K562 (cell line): Measurements from ENCODE around the gene HPDL. TPM values are rescaled to one million over a fixed set of nuclear protein-coding genes. Genes with fewer than 3 reads are reported as not detected.

Experiments
- ATAC-seq: fragments of 200-7000 bp; cut with Tn5 transposase; 3 replicates; pipeline ENCODE4 v1.9.1; 2020; ENCODE audit warnings: moderate library complexity
- BruUV-seq: library from RNA; stranded (reverse); fragments of 400-500 nt; replicated peaks from 2 replicates; lab custom pipeline; 2021; lab: Mats Ljungman, UMichigan
- CTCF ChIA-PET: fragments of 300-600 bp; formaldehyde crosslinking; extraction: SDS; loops from one replicate; lab custom pipeline; 2021; ENCODE audit warnings: low intra/inter-chr PET ratio; lab: Yijun Ruan, JAX
- POLR2A ChIA-PET: fragments of 300-600, 350-650 bp; sonication (Branson Sonifier 250); formaldehyde crosslinking; extraction: SDS; loops from one replicate; lab custom pipeline; 2021; ENCODE audit warnings: antibody characterized with exemption, inconsistent platforms; lab: Yijun Ruan, JAX
- DNase-seq, 4 experiments: peaks; one replicate each; pipeline versions ENCODE4 v3.0.0 to v3.0.0-alpha.2; 2011 to 2018; ENCODE audit warnings: low spot score in 3 of 4, mixed read lengths in 3 of 4; ENCODE audit errors: extremely low read depth in 1 of 4
- FAIRE-seq: peaks from 2 replicates; lab custom pipeline; 2011; peaks lifted over from hg19 to GRCh38; lab: Jason Lieb, UNC
- H2AFZ ChIP-seq: 2 replicates; pipeline ENCODE4 v1.6.0; 2011; ENCODE audit warnings: low read depth, low read length, control low read depth, inconsistent platforms
- H3K27ac ChIP-seq: fragments of 200-600 bp; 3 replicates; pipeline ENCODE4 v1.8.0; 2011; ENCODE audit warnings: low read depth, mild to moderate bottlenecking, control low read depth, inconsistent platforms, low read length, moderate library complexity, mixed read lengths; ENCODE audit errors: extremely low read depth
- H3K27me3 ChIP-seq, 2 experiments: fragments of 300-600 bp in 1 of 2; 2 replicates in 1 of 2; 3 replicates in 1 of 2; pipeline versions ENCODE4 v1.6.0 to v1.8.0; 2011; ENCODE audit warnings: inconsistent platforms in 2 of 2, low read length in 2 of 2, mild to moderate bottlenecking in 1 of 2, mixed read lengths in 1 of 2, moderate library complexity in 1 of 2; ENCODE audit not compliant: control insufficient read depth in 2 of 2, insufficient read depth in 2 of 2
- H3K36me3 ChIP-seq: fragments of 300-600 bp; 3 replicates; pipeline ENCODE4 v1.8.0; 2011; ENCODE audit warnings: mild to moderate bottlenecking, low read length, inconsistent platforms; ENCODE audit not compliant: control insufficient read depth, insufficient read depth
- H3K4me1 ChIP-seq, 2 experiments: fragments of 200-600 bp in 1 of 2; replicated peaks in 1 of 2; 2 replicates in 1 of 2; 3 replicates in 1 of 2; pipeline versions ENCODE4 v1.5.1 to v1.8.0; 2011; ENCODE audit warnings: inconsistent platforms in 2 of 2, low read length in 2 of 2, mild to moderate bottlenecking in 1 of 2, mixed read lengths in 1 of 2, moderate library complexity in 1 of 2; ENCODE audit not compliant: control insufficient read depth in 2 of 2, insufficient read depth in 2 of 2
- H3K4me2 ChIP-seq: 2 replicates; pipeline ENCODE4 v1.6.1; 2011; ENCODE audit warnings: low read length, control low read depth, inconsistent platforms, mixed read lengths; ENCODE audit not compliant: insufficient read depth
- H3K4me3 ChIP-seq: fragments of 200-600 bp; sonication (generic), shearing (Covaris generic); 2 replicates; pipeline ENCODE4 v1.5.1; 2016; ENCODE audit warnings: control low read depth, inconsistent platforms
- H3K79me2 ChIP-seq: fragments of 200-600 bp; 3 replicates; pipeline ENCODE4 v1.8.0; 2011; ENCODE audit warnings: low read length, inconsistent platforms; ENCODE audit not compliant: control insufficient read depth, insufficient read depth
- H3K9ac ChIP-seq, 2 experiments: 2 replicates each; pipeline versions ENCODE4 v1.6.0 to v1.6.1; 2011; ENCODE audit warnings: low read depth in 2 of 2, low read length in 2 of 2, control low read depth in 1 of 2, inconsistent platforms in 1 of 2, mild to moderate bottlenecking in 1 of 2, mixed read lengths in 1 of 2; ENCODE audit not compliant: insufficient read depth in 1 of 2
- H3K9me1 ChIP-seq: one replicate; pipeline ENCODE4 v1.6.0; 2011; ENCODE audit warnings: inconsistent platforms, mild to moderate bottlenecking, low read length, moderate library complexity; ENCODE audit not compliant: control insufficient read depth, insufficient read depth
- H3K9me3 ChIP-seq: replicated peaks from 2 replicates; pipeline ENCODE4 v1.5.1; 2011; ENCODE audit warnings: low read depth, low read length, inconsistent platforms; ENCODE audit not compliant: control insufficient read depth, insufficient read depth
- H4K20me1 ChIP-seq: replicated peaks from 2 replicates; pipeline ENCODE4 v1.6.1; 2011; ENCODE audit warnings: low read length, inconsistent platforms, mixed read lengths; ENCODE audit not compliant: control insufficient read depth, insufficient read depth
- KHSRP ChIP-seq: fragments of 450-650 bp; IDR thresholded peaks from 2 replicates; pipeline ENCODE4 v1.6.1; 2017
- MLLT1 ChIP-seq, 2 experiments: fragments of 450-650 bp; IDR thresholded peaks; 2 replicates each; pipeline ENCODE4 v1.6.1; 2016
- ZNF407 ChIP-seq: fragments of 450-650 bp; IDR thresholded peaks from 2 replicates; pipeline ENCODE4 v1.6.1; 2016; ENCODE audit warnings: low read depth
- WGBS: fragments of 100-300 bp; shearing (Covaris generic); methylation state at CpG from one replicate; pipeline ENCODE4 v1.1.6; 2016; ENCODE audit warnings: low coverage, mixed read lengths; ENCODE audit not compliant: insufficient coverage; ENCODE audit errors: missing lambda C conversion rate; 5-methylcytosine and 5-hydroxymethylcytosine counted together
- in situ Hi-C: fragments of 300-500 bp; cut with MboI; formaldehyde crosslinking; loops from 4 replicates; pipeline ENCODE4 v1.15.0; 2018; ENCODE audit warnings: inconsistent platforms, mixed read lengths
- intact Hi-C: fragments of 100-400 bp; cut with micrococcal nuclease; formaldehyde crosslinking; loops from 2 replicates; pipeline ENCODE4 v1.14.2; 2022
- polyA plus RNA-seq, 8 experiments: library from polyadenylated mRNA; depleted of rRNA in 4 of 8; stranded (reverse) in 5 of 8; unstranded in 3 of 8; fragments of >200 nt; fragmentation: Nextera tagmentation in 2 of 8; fragmentation: Illumina TruSeq in 1 of 8; extraction: Ambion mirVana in 2 of 8; extraction: Trizol in 1 of 8; gene quantifications; 2 replicates each; pipeline versions ENCODE4 v1.2.1 to v1.2.3, GENCODE V29; 2011 to 2014; ENCODE audit warnings: inconsistent platforms in 1 of 8, missing spikeins in 1 of 8
- total RNA-seq, 7 experiments: library from RNA; depleted of rRNA in 6 of 7; stranded (reverse); fragments of >200 nt in 6 of 7; fragmentation: Illumina TruSeq in 2 of 7; extraction: Trizol in 2 of 7; gene quantifications; 2 replicates each; pipeline versions ENCODE4 v1.2.1 to v1.2.3, GENCODE V29; 2011 to 2021; ENCODE audit warnings: low replicate concordance in 1 of 7
- TF ChIP-seq, protein P1 (sequence below): fragments of 450-650 bp; formaldehyde crosslinking; IDR thresholded peaks from 2 replicates; pipeline ENCODE4 v1.4.0; 2020; ENCODE audit warnings: mild to moderate bottlenecking

Gene HPDL
- total and polyA plus RNA-seq, 9 of the 15 experiments (the other 6 are each of a cell fraction or from before 2014, with no cell fraction given), result not detected

DNA sequence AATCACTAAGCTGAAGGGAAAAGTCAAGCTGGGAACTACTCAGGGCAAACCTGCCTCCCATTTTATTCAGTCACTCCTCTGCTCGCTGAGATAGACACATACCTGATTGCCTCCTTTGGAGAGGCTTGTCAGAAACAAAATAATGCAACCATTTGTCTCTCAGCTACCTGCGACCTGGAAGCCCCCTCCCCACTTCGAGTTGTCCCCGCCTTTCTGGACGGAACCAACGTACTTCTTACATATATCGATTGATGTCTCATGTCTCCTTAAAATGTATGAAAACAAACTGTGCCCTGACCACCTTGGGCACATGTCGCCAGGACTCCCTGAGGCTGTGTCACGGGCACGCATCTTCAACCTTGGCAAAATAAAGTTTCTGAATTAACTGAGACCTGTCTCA, 21.5 kb upstream of the HPDL start:
- Histone ChIP-seq H2AFZ (peak overlapping the region; percentile 90), H3K4me1 (peaks cover 24% of the 10 kb centered on the region in 2 experiments), H4K20me1 (no peaks in the 10 kb centered on the region), H3K9me1 (no peaks in the 10 kb centered on the region), H3K9me3 (no peaks in the 10 kb centered on the region), H3K4me3 (no peak overlapping the region), H3K79me2 (peaks cover 9% of the 10 kb centered on the region; the same call in 2 of the 3 replicates), H3K4me2 (no peak overlapping the region; the same call in 1 of the 2 replicates), H3K27me3 (no peaks in the 10 kb centered on the region), H3K36me3 (no peaks in the 10 kb centered on the region)
- WGBS, result 77% methylated on average over 10 of the region's 10 CpGs
- in situ Hi-C loops, result loop anchor here (10.0 kb wide), 2 partner anchors 510 to 580 kb away; no protein-coding TSS in a partner anchor
- ATAC-seq (no peak), DNase-seq (no peak), FAIRE-seq (no peak)
- BruUV-seq, result no TSS peak
- CTCF ChIA-PET, result interaction anchor here (1.1 to 2.6 kb wide), 2 partner anchors 289 to 291 kb away, joined by 3 to 24 read pairs; no protein-coding TSS in a partner anchor
- TF ChIP-seq MLLT1 (IDR thresholded peaks at IDR 0.05) (peak in 1 of 2 experiments; percentile 55; a peak in 1 of 4 replicates), ZNF407 (no peak), KHSRP (no peak)
- TF ChIP-seq, protein P1, sequence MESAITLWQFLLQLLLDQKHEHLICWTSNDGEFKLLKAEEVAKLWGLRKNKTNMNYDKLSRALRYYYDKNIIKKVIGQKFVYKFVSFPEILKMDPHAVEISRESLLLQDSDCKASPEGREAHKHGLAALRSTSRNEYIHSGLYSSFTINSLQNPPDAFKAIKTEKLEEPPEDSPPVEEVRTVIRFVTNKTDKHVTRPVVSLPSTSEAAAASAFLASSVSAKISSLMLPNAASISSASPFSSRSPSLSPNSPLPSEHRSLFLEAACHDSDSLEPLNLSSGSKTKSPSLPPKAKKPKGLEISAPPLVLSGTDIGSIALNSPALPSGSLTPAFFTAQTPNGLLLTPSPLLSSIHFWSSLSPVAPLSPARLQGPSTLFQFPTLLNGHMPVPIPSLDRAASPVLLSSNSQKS, result no peak
- TF ChIP-seq, all 486 proteins: peak for 1
- intact Hi-C loops, result no loop called here
- Histone ChIP-seq H3K27ac (peak overlapping the region; percentile 86; the same call in 1 of the 3 replicates), H3K9ac (peak overlapping the region in 1 of 2 experiments; percentile 86; a peak in 1 of 4 replicates)
- POLR2A ChIA-PET, result interaction anchor here (0.6 to 8.7 kb wide), 11 partner anchors 15 to 584 kb away, joined by 3 to 113 read pairs (median 4); partner anchors contain the start of genes HECTD3, MUTYH, TOE1 and UROD
